ENCODE data around the gene C20orf144.
"Not testable (repeated sequence)": the region's sequence is repeated elsewhere in the genome, so short reads cannot be mapped to it uniquely, and the experiment has no call there.

Gene C20orf144

GRCh38 chr20:33689973-33690372 is 27.8 kb downstream of the C20orf144 start:
- no peak for DNase-seq (ENCODE audit: insufficient read length, low spot score)
- FAIRE-seq: no peak
- no peak for TF ChIP-seq CTCF (IDR thresholded peaks at IDR 0.05; ENCODE audit: insufficient read depth, missing control alignments)

- no peak for TF ChIP-seq CTCF (IDR thresholded peaks at IDR 0.05; ENCODE audit: insufficient read depth, missing control alignments)
- FAIRE-seq: no peak
- DNase-seq (ENCODE audit: insufficient read length, low spot score): no peak
These were observed 31.2 kb downstream of the C20orf144 start for GRCh38 chr20:33693289-33693688.

GRCh38 chr20:33693741-33694638 is 31.9 kb downstream of the C20orf144 start:
- TF ChIP-seq CTCF (IDR thresholded peaks at IDR 0.05; ENCODE audit: insufficient read depth, missing control alignments): no peak
- FAIRE-seq (no peak), DNase-seq (ENCODE audit: insufficient read length, low spot score) (no peak)

GRCh38 chr20:33694639-33695012 is 32.5 kb downstream of the C20orf144 start:
- no peak for TF ChIP-seq CTCF (IDR thresholded peaks at IDR 0.05; ENCODE audit: insufficient read depth, missing control alignments)
- FAIRE-seq (no peak), DNase-seq (ENCODE audit: insufficient read length, low spot score) (no peak)

- TF ChIP-seq CTCF (IDR thresholded peaks at IDR 0.05; ENCODE audit: insufficient read depth, missing control alignments): no peak
- DNase-seq (ENCODE audit: insufficient read length, low spot score): no peak
- FAIRE-seq: no peak
These were observed 34.3 kb downstream of the C20orf144 start for GRCh38 chr20:33696448-33696847.

GRCh38 chr20:33697129-33697528 is 35.0 kb downstream of the C20orf144 start:
- FAIRE-seq (no peak), DNase-seq (ENCODE audit: insufficient read length, low spot score) (no peak)
- TF ChIP-seq CTCF (IDR thresholded peaks at IDR 0.05; ENCODE audit: insufficient read depth, missing control alignments): no peak

- DNase-seq (ENCODE audit: insufficient read length, low spot score); FAIRE-seq: not testable (repeated sequence)
These were observed 36.8 kb downstream of the C20orf144 start for GRCh38 chr20:33698966-33699365.

- not testable (repeated sequence) for FAIRE-seq; DNase-seq (ENCODE audit: insufficient read length, low spot score)
These were observed 38.7 kb downstream of the C20orf144 start for GRCh38 chr20:33700696-33701441.
